ENCODE measurements around the gene SNX15. TPM values are rescaled to one million over a fixed set of nuclear protein-coding genes. Genes with fewer than 3 reads are reported as not detected.

The SNX15 gene
- total RNA-seq, 1 donor from 2014 or later, result 17.6 TPM

DNA sequence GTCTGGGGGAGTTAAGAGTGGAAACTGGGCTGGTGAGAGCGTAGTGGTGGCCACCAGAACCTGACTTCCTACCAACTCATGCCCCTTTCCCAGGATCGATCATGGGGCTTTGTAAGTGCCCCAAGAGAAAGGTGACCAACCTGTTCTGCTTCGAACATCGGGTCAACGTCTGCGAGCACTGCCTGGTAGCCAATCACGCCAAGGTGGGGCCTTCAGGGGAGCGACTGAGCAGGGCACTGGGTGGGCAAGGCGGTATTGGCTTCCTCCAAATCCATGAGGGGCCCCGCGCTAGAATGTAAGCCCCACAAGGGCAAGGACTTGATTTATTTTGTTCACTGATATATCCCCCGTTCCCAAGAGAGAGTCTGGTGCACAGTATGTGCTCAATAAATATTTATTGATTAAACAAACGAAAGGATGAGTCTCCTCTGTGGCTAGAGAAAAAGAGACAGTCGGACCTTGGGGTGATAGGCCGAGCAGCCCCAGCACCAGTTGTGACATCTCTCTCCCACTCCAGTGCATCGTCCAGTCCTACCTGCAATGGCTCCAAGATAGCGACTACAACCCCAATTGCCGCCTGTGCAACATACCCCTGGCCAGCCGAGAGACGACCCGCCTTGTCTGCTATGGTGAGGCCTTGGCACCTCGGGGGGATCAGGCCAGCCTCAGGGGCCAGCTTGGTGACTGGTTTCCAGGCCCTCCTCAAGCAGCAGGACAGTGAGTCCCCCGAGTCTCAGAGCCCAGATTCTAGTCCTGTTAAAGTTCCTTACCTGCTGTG, 57.5 kb downstream of the SNX15 start:
- no peak for DNase-seq (ENCODE audit: low spot score)

GRCh38 chr11:65085446-65085845, 58.2 kb downstream of the SNX15 start:
- no peak for DNase-seq (ENCODE audit: low spot score)

DNA sequence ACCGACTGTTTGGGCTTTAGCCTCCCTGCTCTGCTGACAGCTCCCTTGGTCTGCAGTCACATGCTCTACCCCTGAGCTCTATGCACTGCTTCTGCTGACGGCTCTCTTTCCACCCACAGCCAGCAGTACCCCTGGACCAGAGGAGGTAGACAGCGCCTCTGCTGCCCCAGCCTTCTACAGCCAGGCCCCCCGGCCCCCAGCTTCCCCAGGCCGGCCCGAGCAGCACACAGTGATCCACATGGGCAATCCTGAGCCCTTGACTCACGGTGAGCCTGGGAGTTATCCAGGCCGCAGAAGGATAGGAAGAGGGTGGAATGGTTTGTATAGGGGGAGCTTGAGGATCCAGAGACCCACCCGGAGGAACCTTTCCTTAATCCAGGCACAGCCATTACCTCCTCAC, 59.6 kb downstream of the SNX15 start:
- DNase-seq (ENCODE audit: low spot score), result no peak

- DNase-seq (ENCODE audit: low spot score), result no peak
These were observed 60.0 kb downstream of the SNX15 start for GRCh38 chr11:65087216-65087615.

GRCh38 chr11:65087827-65088226, 60.6 kb downstream of the SNX15 start:
- DNase-seq (ENCODE audit: low spot score), result no peak

DNA sequence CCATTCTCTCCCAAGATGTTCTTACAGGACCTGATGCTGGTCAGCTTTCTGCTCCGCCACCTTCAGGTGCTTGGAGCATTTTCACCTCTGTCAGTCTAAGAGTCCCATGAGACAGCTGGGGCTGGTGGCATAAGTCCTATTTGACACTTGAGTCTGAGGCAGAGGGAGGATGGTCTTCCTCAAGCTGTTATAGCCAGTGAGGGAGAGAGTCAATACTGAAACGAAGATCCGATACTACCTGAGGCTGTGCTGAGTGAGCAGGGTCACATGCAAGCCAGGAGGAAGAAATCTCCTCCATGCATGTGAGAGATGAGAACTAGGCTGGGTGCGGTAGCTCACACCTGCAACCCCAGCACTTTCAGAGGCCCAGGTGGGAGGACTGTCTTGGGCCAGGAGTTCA, 62.4 kb downstream of the SNX15 start:
- no peak for DNase-seq (ENCODE audit: low spot score)

Other genes with a start within 250 kb of the SNX15 start
- 391 TPM for gene SF1, start 248.9 kb upstream of the SNX15 start, total RNA-seq
- 14.0 TPM for gene MAP4K2, start 224.2 kb upstream of the SNX15 start, total RNA-seq
- gene MEN1, start 216.9 kb upstream of the SNX15 start, total RNA-seq, result 18.7 TPM
- 28.5 TPM for gene CDC42BPG, start 182.8 kb upstream of the SNX15 start, total RNA-seq
- 47.3 TPM for gene EHD1, start 148.8 kb upstream of the SNX15 start, total RNA-seq
- 27.9 TPM for gene ATG2A, start 110.2 kb upstream of the SNX15 start, total RNA-seq
- gene PPP2R5B, start 102.8 kb upstream of the SNX15 start, total RNA-seq, result 18.9 TPM
- not detected for gene GPHA2, start 91.5 kb upstream of the SNX15 start, total RNA-seq
- gene MAJIN, start 55.3 kb upstream of the SNX15 start, total RNA-seq, result not detected
- 4.6 TPM for gene BATF2, start 30.5 kb upstream of the SNX15 start, total RNA-seq
- 78.1 TPM for gene ARL2, start 13.3 kb upstream of the SNX15 start, total RNA-seq
- 4.5 TPM for gene SAC3D1, start 13.8 kb downstream of the SNX15 start, total RNA-seq
- gene NAALADL1, start 31.1 kb downstream of the SNX15 start, total RNA-seq, result 10.3 TPM
- 1.9 TPM for gene CDCA5, start 56.6 kb downstream of the SNX15 start, total RNA-seq
- gene ZFPL1, start 56.8 kb downstream of the SNX15 start, total RNA-seq, result 33.7 TPM
- 131 TPM for gene VPS51, start 68.8 kb downstream of the SNX15 start, total RNA-seq
- gene TM7SF2, start 84.4 kb downstream of the SNX15 start, total RNA-seq, result 37.5 TPM
- 13.7 TPM for gene ZNHIT2, start 90.3 kb downstream of the SNX15 start, total RNA-seq
- 999 TPM for gene FAU, start 94.7 kb downstream of the SNX15 start, total RNA-seq
- gene MRPL49, start 94.9 kb downstream of the SNX15 start, total RNA-seq, result 49.8 TPM
- gene SYVN1, start 107.1 kb downstream of the SNX15 start, total RNA-seq, result 76.2 TPM
- gene SPDYC, start 142.8 kb downstream of the SNX15 start, total RNA-seq, result not detected
- gene CAPN1, start 154.5 kb downstream of the SNX15 start, total RNA-seq, result 598 TPM
- gene POLA2, start 234.5 kb downstream of the SNX15 start, total RNA-seq, result 12.2 TPM

All from ureter (tissue), 1 donor.